ENCODE measurements around the gene EPHA3.

- TF ChIP-seq CTCF (IDR thresholded peaks at IDR 0.05 in 2 of 3, conservative IDR thresholded peaks at IDR 0.05 in 1 of 3; ENCODE audit: insufficient read depth in 2 of 3, low read depth in 1 of 3, low read length in 3 of 3), result no peak
- TF ChIP-seq U2AF1 (optimal IDR thresholded peaks at IDR 0.05; ENCODE audit: low read depth, low read length), result no peak
These were observed 228.3 kb downstream of the EPHA3 start for GRCh38 chr3:89335693-89336092.

All from K562 (cell line).